NCI-H446 (cell line): ENCODE data around the gene PTPN9.
A peak's percentile ranks its signal among the peaks of the same experiment; 100 is the strongest.
"Not testable (repeated sequence)": the region's sequence is repeated elsewhere in the genome, so short reads cannot be mapped to it uniquely, and the experiment has no call there.

Experiments
- DNase-seq, 2 experiments: peaks; one replicate each; lab custom pipeline; 2025; lab: John Stamatoyannopoulos, UW

The PTPN9 gene

DNA sequence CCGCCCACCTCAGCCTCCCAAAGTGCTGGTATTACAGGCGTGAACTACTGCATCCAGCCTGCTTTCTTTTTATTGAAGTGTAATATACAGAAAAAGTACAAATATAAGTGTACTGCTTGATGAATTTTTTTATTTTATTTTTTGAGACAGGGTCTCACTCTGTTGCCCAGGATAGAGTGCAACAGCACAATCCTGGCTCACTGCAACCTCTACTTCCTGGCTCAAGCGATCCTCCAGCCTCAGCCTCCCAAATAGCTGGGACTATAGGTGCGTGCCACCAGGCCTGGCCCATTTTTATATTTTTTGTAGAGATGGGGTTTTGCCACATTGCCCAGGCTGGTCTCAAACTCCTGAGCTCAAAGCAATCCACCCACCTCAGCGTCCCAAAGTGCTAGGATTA, 3.8 kb upstream of the PTPN9 start:
- DNase-seq = not testable (repeated sequence)

DNA sequence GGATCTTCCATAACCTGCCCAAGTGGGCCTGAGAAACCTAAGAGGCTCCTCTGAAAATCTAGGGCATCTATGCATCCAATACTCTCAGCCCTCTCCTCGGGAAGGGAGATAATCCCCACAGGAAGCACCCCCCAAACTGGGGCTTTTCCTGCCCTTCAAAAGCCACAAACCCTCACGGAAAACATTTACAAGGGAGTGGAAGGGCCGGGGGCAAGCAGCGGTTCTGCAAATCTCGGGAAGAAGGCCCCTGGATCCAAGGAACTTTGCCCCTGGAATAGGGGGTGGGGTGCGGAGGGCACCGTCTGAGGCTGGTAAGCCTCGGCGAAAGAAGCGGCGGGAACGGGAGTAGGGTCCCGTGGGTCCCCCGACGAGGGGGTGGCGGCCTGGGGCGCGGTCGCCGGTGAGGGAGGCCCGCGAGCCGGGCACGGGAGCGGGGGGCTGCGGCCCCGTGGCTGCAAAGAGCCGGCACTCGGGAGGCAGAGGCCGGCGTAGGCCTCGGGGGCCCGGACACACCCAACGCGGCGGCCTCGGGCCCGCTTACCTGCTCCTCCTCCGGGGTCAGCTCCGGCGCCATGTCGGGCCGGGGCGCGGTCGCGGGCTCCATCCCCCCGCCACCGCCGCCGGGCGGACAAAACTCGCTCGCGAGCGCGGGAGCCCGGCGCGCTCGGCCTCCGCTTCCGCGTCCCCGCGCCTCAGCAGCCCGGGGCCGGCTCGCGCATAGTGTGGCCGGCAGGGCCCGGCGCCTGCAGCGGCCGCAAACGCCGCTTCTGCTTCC, 755 bp downstream of the PTPN9 start:
- peak in 1 of 2 experiments; percentile 25 for DNase-seq

DNA sequence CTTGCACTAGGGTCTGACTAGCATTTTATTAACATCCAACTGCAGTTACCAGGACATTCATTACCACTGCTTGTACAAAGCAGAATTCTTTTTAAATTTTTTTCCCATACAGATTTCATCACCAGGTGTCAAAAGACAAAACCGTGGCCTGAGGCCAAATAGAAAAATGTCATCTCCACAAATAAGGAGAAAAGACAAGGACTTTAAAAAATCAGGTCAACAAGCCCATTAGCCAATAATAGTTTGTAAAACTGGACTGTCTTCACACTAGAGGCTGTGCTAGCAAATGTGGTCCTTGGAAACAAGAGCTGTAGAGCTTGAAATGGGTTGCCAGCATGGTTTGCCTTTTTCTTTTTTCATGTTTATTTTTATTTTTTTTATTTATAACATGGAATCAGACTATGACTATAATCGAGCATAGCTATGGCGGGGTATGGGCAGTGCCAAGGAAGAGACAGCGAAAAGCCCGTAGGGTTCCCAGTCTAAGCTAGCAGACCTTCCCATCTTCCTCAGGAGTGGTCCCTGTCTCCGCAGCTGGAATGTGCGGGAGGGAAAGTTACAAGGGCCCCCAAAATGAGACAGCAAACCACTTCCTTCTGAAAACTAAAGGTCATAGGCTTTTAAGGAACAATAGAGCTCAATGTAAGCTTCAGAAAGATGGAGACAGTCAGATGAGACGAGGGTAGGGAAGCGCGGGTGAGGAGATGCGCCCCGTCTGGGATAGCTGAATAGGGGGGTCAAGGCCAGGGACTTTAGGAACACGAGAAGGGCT, 1.5 kb downstream of the PTPN9 start:
- no peak for DNase-seq

DNA sequence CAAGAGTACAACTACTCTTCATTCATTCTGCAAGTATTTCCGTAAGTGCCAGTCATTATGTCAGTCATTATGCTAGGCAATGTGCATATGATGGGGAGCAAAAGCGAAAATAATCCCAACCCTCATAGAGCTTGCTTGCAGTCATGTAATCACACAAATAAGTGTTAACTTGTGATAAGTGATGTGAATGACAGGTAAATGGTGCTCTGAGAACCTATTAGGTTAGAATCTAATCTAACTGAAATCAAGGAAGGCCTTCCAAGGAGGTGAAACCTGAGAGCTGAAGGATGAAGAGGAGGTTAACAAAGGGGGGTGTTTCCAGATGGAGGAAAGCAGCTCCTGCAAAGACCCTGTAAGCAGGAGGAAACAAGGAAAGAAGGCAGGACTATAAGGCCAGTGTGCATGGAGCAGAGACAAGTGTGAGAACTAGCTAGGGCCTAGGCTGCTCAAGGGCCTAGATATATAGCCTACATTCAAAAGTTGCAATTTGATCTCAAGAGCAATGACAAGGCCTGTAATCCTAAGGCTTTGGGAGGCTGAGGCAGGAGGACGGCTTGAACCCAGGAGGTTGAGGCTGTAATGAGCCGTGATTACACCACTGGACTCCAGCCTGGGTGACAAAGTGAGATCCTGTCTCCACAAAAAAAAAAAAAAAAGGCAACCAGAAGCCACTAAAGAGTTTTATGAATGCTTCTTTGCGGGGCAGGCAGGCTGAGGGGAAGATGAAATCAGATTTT, 5.3 kb downstream of the PTPN9 start:
- no peak for DNase-seq

DNA sequence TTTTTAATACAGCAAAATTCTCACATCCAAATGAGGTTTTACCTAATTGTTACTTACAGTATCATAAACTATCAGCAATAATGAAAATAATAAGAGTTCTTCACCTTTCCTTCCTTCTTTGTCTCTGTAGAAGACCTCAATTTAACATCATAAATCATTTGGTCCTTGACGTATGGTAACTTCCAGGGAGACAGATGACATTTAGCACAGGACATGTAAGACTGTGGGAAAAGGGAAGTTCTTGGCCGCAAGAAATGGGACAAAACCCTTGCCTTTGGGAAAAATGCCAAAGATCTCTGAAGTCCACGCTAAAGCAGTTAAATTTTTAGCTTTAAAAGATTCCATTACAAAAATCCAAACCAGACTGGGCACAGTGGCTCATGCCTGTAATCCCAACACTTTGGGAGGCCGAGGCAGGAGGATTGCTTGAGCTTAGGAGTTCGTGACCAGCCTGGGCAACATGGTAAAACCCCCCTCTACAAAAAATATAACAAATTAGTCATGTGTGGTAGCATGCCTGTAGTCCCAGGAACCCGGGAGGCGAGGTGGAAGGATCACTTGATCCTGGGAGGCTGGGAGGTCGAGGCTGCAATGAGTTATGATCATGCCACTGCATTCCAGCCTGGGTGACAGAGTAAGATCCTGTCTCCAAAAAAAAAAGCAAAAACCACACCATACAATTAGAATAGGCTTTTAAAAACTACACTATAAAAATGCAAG, 8.8 kb downstream of the PTPN9 start:
- DNase-seq = no peak

DNA sequence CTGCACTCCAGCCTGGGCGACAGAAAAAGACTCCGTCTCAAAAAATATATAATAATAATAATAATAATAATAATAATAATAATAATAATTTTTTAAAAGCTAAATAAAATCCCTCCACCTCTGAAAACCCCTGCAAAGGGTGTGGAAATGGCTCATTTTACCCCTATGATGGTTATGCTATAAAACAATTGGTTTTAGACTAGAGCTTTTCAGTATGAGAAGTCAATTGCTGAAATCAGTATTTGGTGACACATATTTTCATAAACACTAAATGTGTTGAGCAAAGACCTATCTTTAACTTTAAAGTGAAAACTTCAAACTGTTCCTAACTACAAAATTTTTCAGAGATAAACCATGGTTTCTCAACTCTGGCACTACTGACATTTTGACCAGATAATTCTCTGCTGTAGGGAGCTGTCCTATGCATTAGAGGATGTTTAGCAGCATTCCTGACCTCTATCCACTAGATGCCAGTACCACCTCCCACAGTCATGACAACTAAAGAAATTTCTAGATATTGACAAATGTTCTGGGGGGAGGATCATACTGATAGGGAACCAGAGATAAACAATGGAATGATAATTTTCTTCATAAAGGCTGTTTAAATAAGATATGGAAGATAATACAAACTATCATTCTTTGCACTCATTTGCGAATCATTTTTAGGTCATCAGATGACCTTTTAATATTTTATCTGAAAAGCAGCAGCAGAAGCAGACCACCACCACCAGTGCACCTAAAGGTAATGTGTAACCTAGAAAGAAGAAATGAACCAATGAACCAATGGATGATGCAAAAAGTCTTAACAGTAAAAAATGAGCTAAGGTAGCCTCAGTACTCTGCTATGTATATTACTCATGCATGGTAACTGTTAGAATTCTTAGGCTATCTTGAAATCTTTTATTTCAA, 13.8 kb downstream of the PTPN9 start:
- DNase-seq = no peak

DNA sequence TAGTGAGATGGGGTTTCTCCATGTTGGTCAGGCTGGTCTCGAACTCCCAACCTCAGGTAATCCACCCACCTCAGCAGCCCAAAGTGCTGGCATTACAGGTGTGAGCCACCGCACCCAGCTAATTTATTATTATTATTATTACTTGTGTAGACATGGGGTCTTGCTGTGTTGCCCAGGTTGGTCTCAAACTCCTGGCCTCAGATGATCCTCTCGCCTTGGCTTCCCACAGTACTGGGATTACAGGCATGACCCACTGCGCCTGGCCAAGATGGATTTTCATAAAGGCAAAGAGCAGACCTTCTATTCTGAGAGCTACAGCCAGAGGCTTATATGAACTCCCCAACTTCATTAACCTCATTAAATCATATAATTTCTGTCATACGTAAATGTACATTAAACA, 17.2 kb downstream of the PTPN9 start:
- no peak for DNase-seq

DNA sequence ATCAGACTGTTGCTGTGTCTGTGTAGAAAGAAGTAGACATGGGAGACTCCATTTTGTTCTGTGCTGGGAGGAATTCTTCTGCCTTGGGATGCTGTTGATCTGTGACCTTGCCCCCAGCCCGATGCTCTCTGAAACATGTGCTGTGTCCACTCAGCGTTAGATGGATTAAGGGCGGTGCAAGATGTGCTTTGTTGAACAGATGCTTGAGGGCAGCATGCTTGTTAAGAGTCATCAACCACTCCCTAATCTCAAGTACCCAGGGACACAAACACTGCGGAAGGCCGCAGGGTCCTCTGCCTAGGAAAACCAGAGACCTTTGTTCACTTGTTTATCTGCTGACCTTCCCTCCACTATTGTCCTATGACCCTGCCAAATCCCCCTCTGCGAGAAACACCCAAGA, 19.8 kb downstream of the PTPN9 start:
- DNase-seq = not testable (repeated sequence)

DNA sequence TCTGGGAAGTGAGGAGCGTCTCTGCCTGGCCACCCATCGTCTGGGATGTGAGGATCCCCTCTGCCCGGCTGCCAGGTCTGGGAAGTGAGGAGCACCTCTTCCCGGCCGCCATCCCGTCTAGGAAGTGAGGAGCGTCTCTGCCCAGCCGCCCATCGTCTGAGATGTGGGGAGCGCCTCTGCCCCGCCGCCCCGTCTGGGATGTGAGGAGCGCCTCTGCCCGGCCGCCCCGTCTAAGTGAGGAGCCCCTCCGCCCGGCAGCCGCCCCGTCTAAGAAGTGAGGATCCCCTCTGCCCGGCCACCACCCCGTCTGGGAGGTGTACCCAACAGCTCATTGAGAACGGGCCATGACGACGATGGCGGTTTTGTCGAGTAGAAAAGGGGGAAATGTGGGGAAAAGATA, 20.2 kb downstream of the PTPN9 start:
- DNase-seq = not testable (repeated sequence)

DNA sequence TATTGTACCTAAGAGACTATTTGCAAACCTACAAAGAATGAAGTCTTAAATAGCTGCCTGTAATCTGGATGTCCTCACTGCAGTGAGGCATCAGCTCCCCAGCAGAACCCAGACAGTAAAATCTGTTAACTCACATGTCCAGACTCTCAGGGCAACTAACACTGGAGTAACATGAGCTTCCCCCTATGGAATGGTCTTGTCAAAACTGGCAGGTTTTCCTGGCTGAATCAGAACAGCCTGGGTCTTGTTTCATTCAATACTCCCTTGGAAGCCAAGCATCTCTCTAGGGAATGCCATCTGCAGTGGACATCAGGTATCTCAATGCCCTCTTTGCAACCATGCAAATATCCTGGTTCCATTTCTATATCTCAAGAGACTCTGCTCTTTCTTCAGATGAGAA, 24.4 kb downstream of the PTPN9 start:
- peak in 1 of 2 experiments; percentile 83 for DNase-seq

DNA sequence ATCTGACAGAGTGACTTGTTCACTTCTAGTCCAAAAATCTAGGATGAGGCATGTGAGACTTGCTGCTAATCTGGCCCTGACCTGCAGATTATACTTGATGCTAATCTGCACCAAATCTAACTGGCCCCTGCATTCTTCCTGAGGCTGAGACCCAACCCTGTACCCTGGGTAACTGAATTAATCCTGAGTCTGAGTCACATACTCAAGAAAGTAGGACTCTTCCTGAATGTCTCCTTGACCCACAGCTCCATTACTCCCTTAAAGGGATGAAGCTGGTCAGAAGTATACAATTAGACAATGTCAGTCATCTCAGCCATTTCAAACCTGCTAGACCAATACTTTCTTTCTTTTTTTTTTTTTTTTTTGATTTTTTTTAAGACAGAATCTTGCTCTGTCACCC, 25.5 kb downstream of the PTPN9 start:
- no peak for DNase-seq

DNA sequence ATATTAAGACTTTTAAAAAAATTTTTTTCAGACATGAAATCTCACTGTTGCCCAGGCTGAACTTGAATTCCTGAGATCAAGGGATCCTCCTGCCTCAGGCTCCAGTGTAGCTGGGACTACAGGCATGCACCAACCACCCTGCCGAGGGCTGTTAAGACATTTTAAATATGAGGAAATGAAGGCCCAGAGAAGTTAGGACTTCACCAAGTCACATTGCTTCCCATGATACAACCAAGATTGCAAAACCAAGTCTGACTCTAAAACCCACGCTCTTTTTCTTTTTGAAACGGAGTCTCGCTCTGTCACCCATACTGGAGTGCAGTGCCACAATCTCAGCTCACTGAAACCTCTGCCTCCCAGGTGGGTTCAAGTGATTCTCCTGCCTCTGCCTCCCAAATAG, 28.0 kb downstream of the PTPN9 start:
- no peak for DNase-seq

DNA sequence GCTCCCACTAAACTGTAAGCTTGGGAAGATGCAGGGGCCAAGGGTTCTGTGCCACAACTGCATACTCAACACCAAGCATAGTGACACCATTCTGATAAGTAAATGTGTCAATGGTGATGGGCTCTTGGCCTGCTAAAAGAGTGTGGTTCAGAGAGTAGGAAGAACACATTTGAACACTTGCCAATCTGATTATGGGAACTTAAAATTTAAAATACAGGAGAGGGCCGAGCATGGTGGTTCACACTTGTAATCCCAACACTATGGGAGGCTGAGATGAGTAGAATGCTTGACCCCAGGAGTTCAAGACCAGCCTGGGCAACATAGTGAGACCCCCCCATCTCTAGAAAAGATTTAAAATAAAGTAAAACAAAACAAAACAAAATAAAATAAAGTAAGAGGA, 34.1 kb downstream of the PTPN9 start:
- no peak for DNase-seq

DNA sequence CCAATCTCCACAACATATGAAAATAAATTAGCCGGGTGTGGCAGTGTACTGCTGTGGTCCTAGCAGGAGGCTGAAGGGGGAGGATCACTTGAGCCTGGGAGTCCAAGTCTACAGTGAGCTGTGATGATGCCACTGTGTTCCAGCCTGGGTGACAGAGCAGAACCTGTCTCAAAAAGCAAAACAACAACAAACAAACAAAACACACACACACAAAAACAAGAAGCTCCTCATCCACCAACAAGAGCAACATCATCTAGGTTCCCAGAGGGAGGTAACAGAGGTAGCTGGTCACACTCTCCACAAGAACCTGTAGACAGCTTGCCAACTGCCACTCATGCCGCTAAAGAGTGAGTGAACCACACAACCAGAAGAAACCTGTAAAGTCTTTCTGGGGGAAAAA, 34.8 kb downstream of the PTPN9 start:
- no peak for DNase-seq

DNA sequence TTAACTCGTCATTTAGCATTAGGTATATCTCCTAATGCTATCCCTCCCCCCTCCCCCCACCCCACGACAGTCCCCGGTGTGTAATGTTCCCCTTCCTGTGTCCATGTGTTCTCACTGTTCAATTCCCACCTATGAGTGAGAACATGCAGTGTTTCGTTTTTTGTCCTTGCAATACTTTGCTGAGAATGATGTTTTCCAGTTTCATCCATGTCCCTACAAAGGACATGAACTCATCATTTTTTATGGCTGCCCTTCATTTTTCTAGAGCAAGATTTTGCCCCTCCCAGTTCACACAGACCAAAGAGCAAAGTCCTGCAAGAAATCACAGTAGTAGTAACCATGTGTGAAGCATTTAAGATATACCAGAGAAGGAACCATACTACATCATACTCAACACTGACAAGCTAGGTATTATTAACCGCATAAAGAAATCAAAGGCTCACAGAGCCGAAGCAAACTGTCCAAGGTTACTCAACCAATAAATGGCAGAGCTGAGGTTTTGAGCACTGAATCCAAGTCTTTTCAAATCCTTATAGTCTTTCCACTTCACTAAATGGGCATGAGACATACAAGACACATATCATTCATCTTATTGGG, 36.1 kb downstream of the PTPN9 start:
- DNase-seq = not testable (repeated sequence)

DNA sequence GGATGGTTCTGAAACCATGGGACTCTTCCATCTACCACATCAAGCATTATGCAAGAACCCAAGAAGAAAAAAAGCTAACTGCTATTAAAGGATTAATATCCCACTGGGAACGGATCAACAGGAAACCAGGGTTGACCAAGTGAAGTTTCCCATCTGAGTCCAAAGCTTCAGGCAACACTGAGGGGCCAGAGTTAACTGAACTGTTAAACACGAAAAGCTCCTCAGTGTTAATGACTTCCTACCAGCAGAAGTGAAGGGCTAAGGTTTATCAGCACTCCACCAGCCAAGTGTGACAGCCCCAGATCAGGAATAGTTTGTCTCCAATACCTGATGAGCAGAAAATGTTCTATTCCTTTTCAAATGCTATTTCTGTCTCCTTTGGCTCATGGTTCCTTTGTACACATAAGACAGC, 36.7 kb downstream of the PTPN9 start:
- DNase-seq = no peak

DNA sequence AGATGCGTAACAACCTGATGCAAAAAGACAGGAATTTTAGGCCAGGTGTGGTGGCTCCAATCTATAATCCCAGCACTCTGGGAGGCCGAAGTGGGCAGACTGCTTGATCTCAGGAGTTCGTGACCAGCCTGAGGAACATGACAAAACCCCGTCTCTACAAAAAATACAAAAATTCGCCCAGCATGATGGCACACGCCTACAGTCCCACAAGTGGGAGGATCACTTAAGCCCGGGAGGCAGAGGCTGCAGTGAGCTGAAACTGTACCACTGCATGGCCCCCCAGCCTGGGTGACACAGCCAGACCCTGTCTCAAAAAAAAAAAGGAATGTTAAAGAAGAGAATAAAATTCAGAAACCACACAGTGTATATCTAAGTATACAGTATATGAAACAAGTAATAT, 40.7 kb downstream of the PTPN9 start:
- no peak for DNase-seq

DNA sequence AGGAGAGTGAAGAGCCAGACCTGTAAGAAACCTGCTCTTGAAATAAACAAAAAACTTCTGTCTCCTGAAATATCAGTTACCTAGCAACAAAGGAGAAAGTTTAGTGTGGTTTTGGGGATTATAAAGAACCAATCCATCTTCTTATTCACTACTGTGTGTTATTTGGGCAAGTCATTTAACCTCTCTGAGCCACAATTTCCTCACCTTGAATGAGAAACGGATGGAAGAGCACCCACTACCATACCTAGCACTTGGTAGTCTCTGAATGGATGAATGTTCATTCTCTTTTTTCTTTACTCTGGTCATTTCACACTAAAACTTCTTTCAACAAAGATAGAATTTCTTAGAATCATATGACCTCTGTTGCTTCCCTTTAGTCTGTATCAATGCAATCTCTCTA, 45.2 kb downstream of the PTPN9 start:
- DNase-seq = no peak

DNA sequence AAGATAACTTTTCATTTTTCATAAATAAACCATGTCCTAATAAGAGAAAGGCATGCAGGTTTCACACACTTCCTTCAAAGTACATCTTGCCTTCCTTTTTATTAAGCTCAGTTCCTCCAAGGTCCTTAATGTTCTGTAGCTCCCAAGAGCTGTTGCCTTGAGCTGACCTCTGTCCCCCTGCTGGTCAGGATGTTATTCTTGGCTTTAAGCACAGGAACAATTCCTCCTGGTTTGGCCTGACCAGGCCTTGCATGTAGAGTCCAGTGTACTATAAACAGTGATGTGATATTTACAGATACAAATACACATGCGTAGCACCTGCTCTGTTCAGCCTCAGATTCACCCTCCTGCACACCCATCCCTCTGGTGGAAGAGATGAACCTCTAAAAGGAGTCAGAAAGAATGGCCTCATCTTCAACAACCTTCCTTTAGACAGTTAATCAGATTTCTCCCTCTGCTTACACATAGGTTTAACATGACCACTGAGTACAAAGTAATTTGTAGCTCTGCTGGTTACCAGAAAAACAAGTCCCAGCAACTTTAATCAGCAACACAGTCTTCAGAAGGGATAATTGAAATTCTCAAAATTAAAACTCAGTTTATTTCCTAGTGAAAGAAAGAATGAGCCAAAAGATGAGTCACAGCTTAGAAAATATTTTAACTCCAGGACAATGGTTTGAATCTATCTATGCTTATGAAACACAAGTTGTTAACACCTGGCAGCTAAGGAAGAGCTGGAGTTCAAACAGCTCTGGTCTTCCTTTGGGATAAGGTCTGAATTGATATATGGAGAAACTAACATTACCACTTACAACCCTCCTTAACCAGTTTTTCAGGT, 46.5 kb downstream of the PTPN9 start:
- DNase-seq = no peak

DNA sequence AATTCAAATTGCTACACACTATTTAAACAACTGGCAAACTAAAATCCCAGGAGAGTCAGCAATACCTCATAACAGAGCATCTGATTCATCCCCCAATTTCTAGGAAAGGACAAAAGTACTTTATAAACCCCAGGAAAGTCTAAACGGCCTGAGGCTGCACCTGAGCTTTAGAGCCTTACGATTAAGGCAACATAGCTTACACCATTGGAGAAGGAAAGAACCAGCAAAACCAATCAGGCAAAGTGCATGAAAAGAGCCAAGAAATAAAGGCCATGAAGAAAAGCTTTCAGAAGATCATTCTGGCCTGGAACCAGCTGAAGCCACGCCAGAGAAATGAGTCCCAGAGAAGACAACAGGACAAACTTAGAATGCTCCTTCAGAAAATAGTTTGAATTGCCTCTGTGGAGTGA, 48.1 kb downstream of the PTPN9 start:
- peak in 1 of 2 experiments; percentile 44 for DNase-seq
